ENCODE results near the gene A2M.

- TF ChIP-seq CTCF (IDR thresholded peaks at IDR 0.05): no peak
- TF ChIP-seq POLR2A (IDR thresholded peaks at IDR 0.05): no peak
Measured at GRCh38 chr12:9048930-9049329, 66.8 kb downstream of the A2M start.

Data from ovary (tissue), 3 donors.